Stomach (tissue), 9 donors: ENCODE measurements around the gene ERCC8. TPM values are rescaled to one million over a fixed set of nuclear protein-coding genes. Genes with fewer than 3 reads are reported as not detected.
A peak's percentile ranks its signal among the peaks of the same experiment; 100 is the strongest.

ENCODE experiments used
- DNase-seq, 2 donors: peaks; one replicate each; pipeline versions ENCODE4 v3.0.0 to v3.0.0-alpha.2; 2013 to 2019
- H3K27ac ChIP-seq, 5 donors: fragments of 200-600 bp in 4 of 5; sonication (generic) in 4 of 5; one replicate each; pipeline ENCODE4 v1.5.1; 2013 to 2019; ENCODE audit warnings: mild to moderate bottlenecking in 1 of 5, moderate library complexity in 1 of 5
- H3K27me3 ChIP-seq, 3 donors: fragments of 200-600 bp; sonication (generic); one replicate each; pipeline ENCODE4 v1.5.1; 2017 to 2019; ENCODE audit warnings: mixed run types in 1 of 3
- H3K36me3 ChIP-seq, 4 donors: fragments of 200-600 bp; sonication (generic); 1 replicate in 3 of 4; 2 replicates in 1 of 4; pipeline ENCODE4 v1.5.1; 2016 to 2019
- H3K4me1 ChIP-seq, 4 donors: fragments of 200-600 bp; sonication (generic); one replicate each; pipeline ENCODE4 v1.5.1; 2016 to 2019
- H3K4me3 ChIP-seq, 4 donors: fragments of 200-600 bp; sonication (generic) in 3 of 4; one replicate each; pipeline ENCODE4 v1.5.1; 2016 to 2019; ENCODE audit warnings: mild to moderate bottlenecking in 1 of 4
- H3K9me3 ChIP-seq, 4 donors: fragments of 200-600 bp; sonication (generic); one replicate each; pipeline ENCODE4 v1.5.1; 2016 to 2019
- EP300 ChIP-seq: sonication (generic); formaldehyde crosslinking; IDR thresholded peaks from one replicate; pipeline ENCODE4 v1.6.1; 2017; ENCODE audit warnings: antibody characterized with exemption
- POLR2A ChIP-seq, 4 donors: fragments of 450-650 bp; IDR thresholded peaks; one replicate each; pipeline ENCODE4 v1.6.1; 2016; ENCODE audit warnings: antibody characterized with exemption in 4 of 4, control low read depth in 2 of 4, mild to moderate bottlenecking in 1 of 4, moderate library complexity in 1 of 4
- POLR2AphosphoS5 ChIP-seq, 3 donors: sonication (generic); formaldehyde crosslinking; IDR thresholded peaks; one replicate each; pipeline ENCODE4 v1.6.1; 2016; ENCODE audit warnings: antibody characterized with exemption in 3 of 3
- WGBS, 5 donors: extraction: QIAGEN DNeasy Blood & Tissue Kit in 3 of 5; methylation state at CpG; one replicate each; pipeline versions ENCODE4 v1.1.5 to v1.1.7; 2013 to 2018; 5-methylcytosine and 5-hydroxymethylcytosine counted together
- intact Hi-C: fragments of 100-400 bp; cut with DNase I; formaldehyde crosslinking; loops from one replicate; pipeline ENCODE4 v1.15.1; 2023; ENCODE audit warnings: low total_unique reads
- polyA plus RNA-seq, 3 donors: library from polyadenylated mRNA; stranded (reverse); fragments of 200-250 nt; gene quantifications; one replicate each; pipeline ENCODE4 v1.2.3, GENCODE V29; 2013
- total RNA-seq, 5 donors: library from RNA; depleted of rRNA; stranded (reverse); fragments of >200 nt; gene quantifications; one replicate each; pipeline versions ENCODE4 v1.1.0 to v1.2.3, GENCODE V29; 2014 to 2016
- TF ChIP-seq, protein P1 (sequence below), 7 experiments: fragments of 450-650 bp in 4 of 7; fragments of 200-600 bp in 3 of 7; sonication (generic) in 3 of 7; IDR thresholded peaks; one replicate each; pipeline ENCODE4 v1.5.1; 2016 to 2019; ENCODE audit warnings: antibody characterized with exemption in 7 of 7, control low read depth in 2 of 7, mild to moderate bottlenecking in 1 of 7
- donor health status: healthy with polysubstance abuse.
- donor health status: Bipolar disorder and iron deficiency.
- donor health status: healthy.

The ERCC8 gene
- total and polyA plus RNA-seq, 8 donors = 3.5 to 19.1 (median 5.6) TPM; not detected in 2

DNA sequence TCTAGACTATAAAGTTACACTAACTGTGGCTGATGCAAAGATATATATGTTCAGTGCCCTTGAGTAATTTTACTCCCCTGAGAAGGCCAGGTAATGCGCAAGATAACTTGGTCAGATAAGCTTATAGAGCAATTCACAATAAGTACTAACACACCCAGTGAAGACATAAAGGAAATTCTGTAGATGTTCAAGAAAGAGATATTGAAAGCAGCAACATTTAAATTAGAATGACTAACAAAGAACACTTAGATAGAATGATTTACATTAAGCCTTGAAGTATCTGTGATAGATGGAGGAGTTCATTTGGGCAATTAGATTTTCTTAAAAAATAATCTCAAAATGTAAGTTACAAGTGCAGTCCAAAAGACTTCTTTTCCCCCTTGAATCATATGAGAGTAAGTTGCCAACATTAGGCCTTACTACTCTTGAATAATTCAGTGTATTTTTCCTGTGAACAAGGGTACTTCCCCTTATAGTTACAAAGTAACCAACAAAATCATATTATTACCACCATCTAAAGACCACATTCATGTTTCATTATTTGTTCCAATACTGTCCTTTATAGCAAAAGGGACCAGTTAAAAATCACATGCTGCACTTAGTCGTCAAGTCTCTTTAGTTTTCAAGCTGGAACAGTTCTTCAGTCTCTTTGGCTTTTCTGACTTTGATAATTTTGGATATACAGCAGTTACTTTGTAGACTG lies 56.4 kb downstream of the ERCC8 start:
- no peaks in the 10 kb centered on the region for H3K27me3 ChIP-seq
- H3K4me1 ChIP-seq = no peaks in the 10 kb centered on the region
- WGBS, 5 donors = 68 to 94% (median 91%) methylated on average over 2 of the region's 2 CpGs
- no peak overlapping the region for H3K27ac ChIP-seq
- intact Hi-C loops = no loop called here
- H3K4me3 ChIP-seq = no peak overlapping the region
- H3K36me3 ChIP-seq = peaks cover 7 to 33% (median 21%) of the 10 kb centered on the region in 4 donors
- DNase-seq = no peak
- TF ChIP-seq POLR2AphosphoS5 (IDR thresholded peaks at IDR 0.05) (no peak), EP300 (no peak), POLR2A (IDR thresholded peaks at IDR 0.05) (no peak)
- TF ChIP-seq, protein P1, sequence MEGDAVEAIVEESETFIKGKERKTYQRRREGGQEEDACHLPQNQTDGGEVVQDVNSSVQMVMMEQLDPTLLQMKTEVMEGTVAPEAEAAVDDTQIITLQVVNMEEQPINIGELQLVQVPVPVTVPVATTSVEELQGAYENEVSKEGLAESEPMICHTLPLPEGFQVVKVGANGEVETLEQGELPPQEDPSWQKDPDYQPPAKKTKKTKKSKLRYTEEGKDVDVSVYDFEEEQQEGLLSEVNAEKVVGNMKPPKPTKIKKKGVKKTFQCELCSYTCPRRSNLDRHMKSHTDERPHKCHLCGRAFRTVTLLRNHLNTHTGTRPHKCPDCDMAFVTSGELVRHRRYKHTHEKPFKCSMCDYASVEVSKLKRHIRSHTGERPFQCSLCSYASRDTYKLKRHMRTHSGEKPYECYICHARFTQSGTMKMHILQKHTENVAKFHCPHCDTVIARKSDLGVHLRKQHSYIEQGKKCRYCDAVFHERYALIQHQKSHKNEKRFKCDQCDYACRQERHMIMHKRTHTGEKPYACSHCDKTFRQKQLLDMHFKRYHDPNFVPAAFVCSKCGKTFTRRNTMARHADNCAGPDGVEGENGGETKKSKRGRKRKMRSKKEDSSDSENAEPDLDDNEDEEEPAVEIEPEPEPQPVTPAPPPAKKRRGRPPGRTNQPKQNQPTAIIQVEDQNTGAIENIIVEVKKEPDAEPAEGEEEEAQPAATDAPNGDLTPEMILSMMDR (IDR thresholded peaks at IDR 0.05) = no peak
- H3K9me3 ChIP-seq = no peaks in the 10 kb centered on the region

DNA sequence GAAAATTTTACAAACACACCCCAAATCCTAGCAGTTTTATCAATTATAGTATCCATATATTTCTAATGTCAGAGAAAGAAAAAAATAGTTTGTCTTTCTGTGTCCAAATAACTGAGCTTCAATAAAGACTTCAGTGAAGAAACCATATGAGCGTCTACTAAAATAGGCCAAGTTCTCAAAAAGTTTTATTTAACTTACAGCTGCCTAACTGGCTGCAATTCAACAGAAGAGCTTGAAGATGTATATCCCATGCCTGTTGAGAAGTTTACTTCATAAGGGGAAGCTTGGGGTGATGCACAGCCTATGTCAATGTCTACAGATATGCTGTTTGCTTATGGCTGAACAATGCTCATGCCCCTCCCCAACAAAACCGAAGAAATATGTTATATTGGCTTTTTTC lies 57.1 kb downstream of the ERCC8 start:
- Histone ChIP-seq H3K9me3 (no peaks in the 10 kb centered on the region), H3K4me1 (no peaks in the 10 kb centered on the region), H3K36me3 (peaks cover 1 to 26% (median 14%) of the 10 kb centered on the region in 4 donors), H3K27ac (no peak overlapping the region), H3K4me3 (no peak overlapping the region), H3K27me3 (no peaks in the 10 kb centered on the region)
- no peak for TF ChIP-seq POLR2AphosphoS5 (IDR thresholded peaks at IDR 0.05)
- no peak for TF ChIP-seq EP300
- no peak for TF ChIP-seq POLR2A (IDR thresholded peaks at IDR 0.05)
- WGBS, 5 donors = 81 to 87% (median 81%) methylated on average over 2 of the region's 2 CpGs
- intact Hi-C loops = no loop called here
- DNase-seq = no peak

- no peak overlapping the region for H3K27ac ChIP-seq
- H3K9me3 ChIP-seq = no peaks in the 10 kb centered on the region
- no peak for DNase-seq
- intact Hi-C loops = no loop called here
- TF ChIP-seq, protein P1 (IDR thresholded peaks at IDR 0.05) = no peak
- TF ChIP-seq POLR2A (IDR thresholded peaks at IDR 0.05) = no peak
- no peak for TF ChIP-seq EP300
- TF ChIP-seq POLR2AphosphoS5 (IDR thresholded peaks at IDR 0.05) = no peak
- H3K36me3 ChIP-seq = peaks cover 0 to 26% (median 13%) of the 10 kb centered on the region in 4 donors
- H3K27me3 ChIP-seq = no peaks in the 10 kb centered on the region
- H3K4me3 ChIP-seq = no peak overlapping the region
- no peaks in the 10 kb centered on the region for H3K4me1 ChIP-seq
- 94 to 100% (median 98%) methylated on average over 1 of the region's 1 CpG for WGBS, 5 donors
Observed at GRCh38 chr5:60887096-60887495, 57.8 kb downstream of the ERCC8 start.

- WGBS, 5 donors = 86 to 98% (median 95%) methylated on average over 5 of the region's 5 CpGs
- intact Hi-C loops = no loop called here
- H3K36me3 ChIP-seq = peaks cover 0 to 34% (median 17%) of the 10 kb centered on the region in 4 donors
- no peak for DNase-seq
- TF ChIP-seq, protein P1 (IDR thresholded peaks at IDR 0.05) = no peak
- TF ChIP-seq EP300 (no peak), POLR2A (IDR thresholded peaks at IDR 0.05) (no peak), POLR2AphosphoS5 (IDR thresholded peaks at IDR 0.05) (no peak)
- H3K27ac ChIP-seq = no peak overlapping the region
- no peaks in the 10 kb centered on the region for H3K27me3 ChIP-seq
- no peaks in the 10 kb centered on the region for H3K4me1 ChIP-seq
- peaks cover 0 to 8% (median 0%) of the 10 kb centered on the region in 4 donors for H3K9me3 ChIP-seq
- no peak overlapping the region for H3K4me3 ChIP-seq
Observed at GRCh38 chr5:60886158-60886557, 58.7 kb downstream of the ERCC8 start.

- peak in 1 of 2 donors; percentile 7 for DNase-seq
Observed at GRCh38 chr5:60883229-60883628, 61.6 kb downstream of the ERCC8 start.

More at GRCh38 chr5:60883229-60883628, 61.6 kb downstream of the ERCC8 start:
- H3K9me3 ChIP-seq = peaks cover 0 to 8% (median 0%) of the 10 kb centered on the region in 4 donors
- H3K36me3 ChIP-seq = peaks cover 0 to 22% (median 8%) of the 10 kb centered on the region in 4 donors
- H3K27me3 ChIP-seq = no peaks in the 10 kb centered on the region
- no peak for TF ChIP-seq POLR2AphosphoS5 (IDR thresholded peaks at IDR 0.05)
- TF ChIP-seq, protein P1 (IDR thresholded peaks at IDR 0.05) = peak in 2 of 7 experiments; percentile 8 to 22
- no peak overlapping the region for H3K4me3 ChIP-seq
- intact Hi-C loops = no loop called here
- no peak overlapping the region for H3K27ac ChIP-seq
- H3K4me1 ChIP-seq = no peaks in the 10 kb centered on the region
